A673 (cell line): ENCODE measurements around the gene ZNRF2.

ENCODE experiments used
- EZH2 ChIP-seq: fragments of 200-600 bp; sonication (generic); IDR thresholded peaks from 2 replicates; pipeline ENCODE4 v1.6.1; 2017; ENCODE audit warnings: borderline replicate concordance, low read depth, mild to moderate bottlenecking, mixed read lengths, antibody characterized with exemption, low read length; ENCODE audit not compliant: poor library complexity, severe bottlenecking
- TF ChIP-seq, protein P1 (sequence below): fragments of 300-800, 200-600 bp; sonication (generic); conservative IDR thresholded peaks from 2 replicates; pipeline ENCODE4 v1.5.1; 2017; ENCODE audit warnings: low read depth, mild to moderate bottlenecking, antibody characterized with exemption, low read length, moderate library complexity, mixed read lengths

DNA sequence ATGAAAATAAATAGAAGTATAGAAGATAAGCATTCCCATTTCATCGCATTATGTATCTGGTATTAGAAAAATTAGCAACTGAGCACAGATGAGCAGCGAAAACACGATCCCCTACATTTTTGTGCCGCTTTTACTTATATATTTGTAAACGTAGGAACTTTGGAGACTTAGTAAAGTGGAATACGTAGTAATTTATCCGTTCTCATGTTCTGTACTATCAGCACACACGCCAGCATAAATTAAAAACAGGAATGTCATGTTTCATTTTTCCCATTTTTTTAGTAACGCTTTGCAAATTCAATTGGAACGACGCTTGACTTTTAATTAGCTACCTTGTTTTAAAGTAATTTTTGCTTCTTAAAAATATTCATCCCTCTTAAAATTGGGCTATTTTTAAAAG is 2.4 kb downstream of the ZNRF2 start:
- TF ChIP-seq, protein P1, sequence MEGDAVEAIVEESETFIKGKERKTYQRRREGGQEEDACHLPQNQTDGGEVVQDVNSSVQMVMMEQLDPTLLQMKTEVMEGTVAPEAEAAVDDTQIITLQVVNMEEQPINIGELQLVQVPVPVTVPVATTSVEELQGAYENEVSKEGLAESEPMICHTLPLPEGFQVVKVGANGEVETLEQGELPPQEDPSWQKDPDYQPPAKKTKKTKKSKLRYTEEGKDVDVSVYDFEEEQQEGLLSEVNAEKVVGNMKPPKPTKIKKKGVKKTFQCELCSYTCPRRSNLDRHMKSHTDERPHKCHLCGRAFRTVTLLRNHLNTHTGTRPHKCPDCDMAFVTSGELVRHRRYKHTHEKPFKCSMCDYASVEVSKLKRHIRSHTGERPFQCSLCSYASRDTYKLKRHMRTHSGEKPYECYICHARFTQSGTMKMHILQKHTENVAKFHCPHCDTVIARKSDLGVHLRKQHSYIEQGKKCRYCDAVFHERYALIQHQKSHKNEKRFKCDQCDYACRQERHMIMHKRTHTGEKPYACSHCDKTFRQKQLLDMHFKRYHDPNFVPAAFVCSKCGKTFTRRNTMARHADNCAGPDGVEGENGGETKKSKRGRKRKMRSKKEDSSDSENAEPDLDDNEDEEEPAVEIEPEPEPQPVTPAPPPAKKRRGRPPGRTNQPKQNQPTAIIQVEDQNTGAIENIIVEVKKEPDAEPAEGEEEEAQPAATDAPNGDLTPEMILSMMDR, result no peak
- no peak for TF ChIP-seq EZH2
